SK-N-SH treated with all-trans-retinoic acid at 6 μM for 48 hours (cell line): ENCODE data around the gene GRIK3.

ENCODE experiments used
- CREB5 ChIP-seq: fragments of 250-450 bp; sonication (Bioruptor Pico); IDR thresholded peaks from 2 replicates; pipeline ENCODE4 v1.5.1; 2020; ENCODE audit warnings: low read depth, mild to moderate bottlenecking, moderate library complexity
- RARB ChIP-seq: fragments of 250-450 bp; sonication (Bioruptor Pico); IDR thresholded peaks from 2 replicates; pipeline ENCODE4 v1.8.0; 2021; ENCODE audit warnings: mild to moderate bottlenecking, moderate library complexity
- TCF4 ChIP-seq: fragments of 250-450 bp; sonication (Bioruptor Pico); IDR thresholded peaks from 2 replicates; pipeline ENCODE4 v1.8.0; 2021; ENCODE audit warnings: mild to moderate bottlenecking, moderate library complexity, borderline replicate concordance

GRCh38 chr1:37031871-37032270 is 2.4 kb downstream of the GRIK3 start:
- TF ChIP-seq RARB (CRISPR knock-in tag) (no peak), TCF4 (no peak), CREB5 (CRISPR knock-in tag) (no peak)
